RCC 7860 (cell line): Measurements from ENCODE around the gene RNU1-1.
A peak's percentile ranks its signal among the peaks of the same experiment; 100 is the strongest.
"Not testable (repeated sequence)": the region's sequence is repeated elsewhere in the genome, so short reads cannot be mapped to it uniquely, and the experiment has no call there.

Source experiments
- DNase-seq: peaks from one replicate; pipeline ENCODE4 v3.0.0-alpha.2; 2015; ENCODE audit warnings: low spot score
- FAIRE-seq: peaks from 2 replicates; lab custom pipeline; 2012; peaks lifted over from hg19 to GRCh38; lab: Jason Lieb, UNC

RNU1-1 gene

GRCh38 chr1:16514107-16515055 lies at the start of gene RNU1-1:
TSS of gene RNU1-1 (minus strand) at chr1:16514285.
- peak; percentile 91 for FAIRE-seq
- DNase-seq, result peak; percentile 68

- not testable (repeated sequence) for DNase-seq, FAIRE-seq
These were observed 47.0 kb upstream of the RNU1-1 start for GRCh38 chr1:16561035-16561434.

GRCh38 chr1:16560498-16560897 lies 46.4 kb upstream of the RNU1-1 start:
- not testable (repeated sequence) for FAIRE-seq, DNase-seq

GRCh38 chr1:16559688-16560087 lies 45.6 kb upstream of the RNU1-1 start:
- not testable (repeated sequence) for FAIRE-seq, DNase-seq

DNA sequence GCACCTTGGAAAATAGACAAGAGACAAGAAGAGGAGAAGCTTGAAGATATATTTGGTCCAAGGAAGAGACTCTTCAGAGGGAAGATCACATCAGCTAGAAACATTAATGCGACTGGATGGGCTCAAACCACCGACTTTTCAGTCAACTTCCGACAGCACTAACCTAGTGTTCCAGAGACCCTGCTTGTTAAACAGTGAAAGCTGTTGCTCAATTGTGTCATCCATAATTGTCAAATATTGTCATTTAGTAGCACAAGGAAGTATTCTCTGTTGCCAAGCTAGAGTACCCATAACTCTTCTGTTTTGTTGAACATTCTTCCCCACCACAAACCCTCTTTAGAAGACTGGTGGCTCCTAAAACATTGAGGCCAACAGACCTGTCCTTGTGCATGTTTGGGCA lies 42.9 kb upstream of the RNU1-1 start:
- not testable (repeated sequence) for FAIRE-seq, DNase-seq

DNA sequence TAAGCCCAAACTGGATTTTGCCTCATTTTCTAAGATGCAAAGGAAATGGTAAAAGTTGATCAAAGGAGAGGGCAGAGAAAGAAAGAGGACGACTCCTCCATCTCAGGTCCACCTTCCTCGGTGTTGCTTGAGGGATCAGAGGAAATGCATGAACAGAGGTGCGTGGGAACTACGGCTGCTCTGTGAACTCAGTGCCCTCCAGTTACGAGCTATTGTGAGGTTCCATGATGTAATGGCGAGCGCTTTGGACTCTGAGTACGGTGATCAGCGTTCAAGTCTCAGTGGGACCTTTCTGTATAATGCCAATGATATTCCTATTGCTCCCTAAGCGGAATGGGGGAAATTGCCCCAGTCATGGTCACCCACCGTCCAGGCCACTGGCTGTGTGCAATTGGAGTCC lies 39.2 kb upstream of the RNU1-1 start:
- not testable (repeated sequence) for DNase-seq, FAIRE-seq

DNA sequence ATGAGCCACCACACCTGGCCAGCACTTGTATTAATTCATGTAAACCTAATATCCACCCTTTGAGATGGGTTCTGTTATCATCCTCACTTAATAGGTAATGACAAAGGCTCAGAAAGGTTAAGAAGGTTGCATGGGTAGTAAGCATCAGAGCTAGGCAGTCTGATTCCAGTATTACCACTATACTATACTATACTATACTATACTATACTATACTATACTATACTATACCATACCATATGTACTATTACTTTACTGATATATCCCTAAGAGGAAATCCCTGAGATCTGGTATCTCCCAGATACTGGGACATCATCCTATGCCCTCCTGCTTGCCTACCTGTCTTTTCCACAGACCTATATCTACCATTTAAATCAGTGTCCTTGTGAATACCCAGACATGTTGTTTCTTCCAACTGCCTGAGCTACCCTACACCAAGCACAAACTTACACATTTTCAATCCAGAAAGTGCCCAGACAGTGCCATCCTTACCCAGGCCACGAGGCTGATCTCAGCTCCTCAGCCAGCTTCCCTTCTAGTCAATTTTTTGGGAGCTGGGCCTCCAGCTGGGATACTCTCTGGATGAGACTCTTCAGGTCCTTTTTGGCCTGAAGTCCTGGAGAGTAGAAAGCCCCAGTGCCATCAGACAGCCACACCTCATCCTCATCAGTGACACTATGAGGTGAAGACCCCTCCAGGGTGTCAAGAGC lies 36.3 kb upstream of the RNU1-1 start:
- not testable (repeated sequence) for FAIRE-seq, DNase-seq

DNA sequence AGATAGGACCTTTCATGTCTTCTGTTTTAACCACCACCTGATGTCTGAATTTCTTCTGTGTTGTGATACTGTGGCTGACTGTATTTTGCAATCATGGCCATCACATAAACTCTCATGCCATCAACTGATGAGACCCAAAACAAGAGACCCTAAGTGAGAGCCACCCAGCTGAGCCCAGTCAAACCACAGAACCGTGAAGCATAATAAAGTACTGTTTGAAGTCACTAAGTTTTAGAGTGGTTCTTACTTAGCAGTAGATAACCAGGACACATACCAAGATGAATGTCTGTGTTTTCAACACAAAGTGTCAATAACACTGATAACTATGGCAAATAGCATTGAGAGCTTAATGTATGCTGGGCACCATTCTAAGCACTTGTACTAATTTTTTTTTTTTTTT lies 35.5 kb upstream of the RNU1-1 start:
- DNase-seq, result peak; percentile 0
- not testable (repeated sequence) for FAIRE-seq

DNA sequence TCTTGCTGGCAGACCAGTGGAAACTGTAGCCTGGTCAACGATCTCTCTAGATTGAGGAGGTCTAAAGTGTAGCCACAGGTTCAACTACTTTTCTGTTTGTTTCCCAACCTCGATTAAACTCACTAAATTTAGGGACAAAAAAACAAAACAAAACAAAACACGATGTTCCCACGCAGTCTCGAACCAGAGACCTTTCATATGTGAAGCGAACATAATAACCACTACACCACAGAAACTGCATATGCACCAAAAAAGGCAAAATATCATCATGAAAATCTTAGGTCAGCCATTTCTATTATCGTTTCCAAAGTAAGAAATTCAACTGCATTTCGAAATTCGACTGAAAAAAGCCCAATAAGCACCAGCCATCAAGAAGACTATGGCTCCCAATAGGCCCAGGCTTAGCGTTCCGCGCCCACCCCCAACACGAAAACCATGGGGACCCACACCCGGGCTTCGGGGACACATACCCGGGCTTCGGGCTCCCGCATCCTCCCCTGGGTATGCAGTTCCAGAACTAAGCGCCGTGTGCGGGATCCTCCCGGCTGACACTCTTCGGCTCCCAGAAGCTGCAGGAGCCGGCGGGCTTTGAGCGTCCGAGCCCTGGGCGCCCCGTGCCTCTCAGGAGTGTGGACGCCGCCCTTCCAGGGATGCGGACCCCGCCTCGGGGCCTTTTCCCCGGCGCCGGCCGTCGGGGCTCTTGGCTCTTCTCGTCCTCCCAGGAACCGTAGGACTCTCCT lies 33.6 kb upstream of the RNU1-1 start:
- not testable (repeated sequence) for DNase-seq, FAIRE-seq

GRCh38 chr1:16545682-16546095 lies 31.6 kb upstream of the RNU1-1 start:
- FAIRE-seq, result peak; percentile 30

GRCh38 chr1:16540421-16540893 lies 26.4 kb upstream of the RNU1-1 start:
- not testable (repeated sequence) for FAIRE-seq, DNase-seq

More at GRCh38 chr1:16545682-16546095, 31.6 kb upstream of the RNU1-1 start:
- peak; percentile 59 for DNase-seq

- not testable (repeated sequence) for FAIRE-seq, DNase-seq
These were observed 23.4 kb upstream of the RNU1-1 start for GRCh38 chr1:16537528-16537927.

DNA sequence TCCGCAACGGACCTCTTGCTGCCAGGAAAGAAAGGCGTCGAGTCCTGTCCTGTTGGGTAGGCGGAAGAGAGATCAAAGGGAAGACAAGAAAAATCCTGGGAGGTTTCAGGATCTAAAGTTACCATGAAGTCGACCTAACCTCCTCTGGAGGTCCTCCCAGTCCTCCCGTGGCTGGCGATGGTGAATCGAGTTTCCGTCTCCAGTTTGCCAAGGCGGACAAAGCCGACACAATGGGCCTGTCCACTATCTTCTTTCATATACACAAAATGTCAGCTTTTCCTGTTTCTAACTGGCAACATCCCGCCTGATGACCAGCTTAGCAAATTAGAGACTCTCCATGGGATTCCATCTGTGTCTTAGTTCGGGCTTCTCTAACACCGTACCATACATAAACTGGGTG lies 22.7 kb upstream of the RNU1-1 start:
- not testable (repeated sequence) for DNase-seq, FAIRE-seq

DNA sequence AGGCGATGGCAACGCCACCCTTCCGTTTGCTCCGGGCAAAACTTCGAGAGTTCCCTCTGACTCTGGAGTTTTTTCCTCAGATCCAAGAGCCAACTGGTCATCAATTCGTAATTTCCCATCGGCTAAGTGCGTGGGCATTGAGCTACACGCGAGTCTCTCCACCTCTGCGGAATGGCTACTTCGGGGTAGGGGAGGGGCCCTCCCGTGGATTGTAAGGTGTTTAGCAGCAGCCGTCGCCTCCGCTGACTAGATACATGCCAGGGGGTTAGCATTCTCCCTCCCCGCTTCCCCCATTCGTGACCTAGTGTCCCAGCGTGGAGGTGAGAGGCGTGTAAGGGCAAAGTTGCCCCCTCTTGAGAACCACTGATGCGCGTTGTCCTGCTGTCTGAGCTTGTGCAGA lies 21.8 kb upstream of the RNU1-1 start:
- FAIRE-seq, result not testable (repeated sequence)

DNA sequence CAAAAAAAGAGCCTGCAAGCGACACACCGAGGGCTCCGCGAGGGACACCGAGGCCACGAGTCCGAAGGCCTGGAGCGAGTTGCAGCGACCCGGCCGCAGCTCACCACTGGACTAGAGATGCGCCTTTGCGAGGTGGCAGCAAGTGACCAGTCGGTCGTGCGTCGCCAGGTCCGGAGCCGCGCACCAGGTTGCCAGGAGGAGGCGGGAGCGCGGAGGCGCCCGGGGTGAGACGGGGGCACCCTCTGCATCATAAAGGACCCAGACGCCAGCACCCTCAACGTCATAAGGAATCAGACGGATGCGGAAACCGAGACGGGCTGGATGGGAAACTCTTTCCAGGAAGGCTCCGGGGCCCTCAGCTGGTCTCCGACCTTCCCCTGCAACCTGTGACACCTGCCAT lies 21.4 kb upstream of the RNU1-1 start:
- not testable (repeated sequence) for FAIRE-seq, DNase-seq

More for the DNA sequence above, 21.8 kb upstream of the RNU1-1 start:
- not testable (repeated sequence) for DNase-seq

DNA sequence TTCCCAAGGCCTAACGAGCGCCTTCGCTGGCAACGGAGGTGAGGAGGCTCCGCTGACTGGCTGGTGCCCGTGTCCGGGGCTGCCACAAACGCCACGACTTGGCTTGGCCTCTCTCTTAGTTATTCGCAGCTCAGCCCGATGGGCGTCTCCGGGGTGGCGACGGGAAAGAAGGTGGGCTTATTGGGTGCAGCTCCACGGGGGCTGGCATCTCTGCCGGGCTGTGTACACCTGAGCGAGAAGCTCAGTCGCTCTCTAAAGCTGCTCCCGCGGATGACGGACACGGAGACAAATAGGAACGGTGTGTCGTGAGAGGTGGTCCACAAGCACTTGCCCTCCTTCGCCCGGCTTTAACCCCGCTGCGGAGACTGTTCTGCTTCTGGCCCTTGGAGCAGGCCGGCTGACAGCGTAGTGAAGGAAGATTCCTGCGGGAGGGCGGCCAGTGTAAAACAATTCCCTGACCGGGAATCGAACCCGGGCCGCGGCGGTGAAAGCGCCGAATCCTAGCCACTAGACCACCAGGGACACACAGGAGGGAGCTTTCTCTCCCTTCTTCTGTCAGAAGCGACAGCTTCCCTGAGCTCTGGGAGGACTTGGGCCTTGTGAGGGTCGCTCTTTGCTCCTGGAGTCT lies 20.9 kb upstream of the RNU1-1 start:
- DNase-seq, result peak; percentile 86
- not testable (repeated sequence) for FAIRE-seq

- DNase-seq, result peak; percentile 29
- FAIRE-seq, result not testable (repeated sequence)
These were observed 20.2 kb upstream of the RNU1-1 start for GRCh38 chr1:16534239-16534828.

GRCh38 chr1:16532235-16532991 lies 18.3 kb upstream of the RNU1-1 start:
- not testable (repeated sequence) for DNase-seq, FAIRE-seq

DNA sequence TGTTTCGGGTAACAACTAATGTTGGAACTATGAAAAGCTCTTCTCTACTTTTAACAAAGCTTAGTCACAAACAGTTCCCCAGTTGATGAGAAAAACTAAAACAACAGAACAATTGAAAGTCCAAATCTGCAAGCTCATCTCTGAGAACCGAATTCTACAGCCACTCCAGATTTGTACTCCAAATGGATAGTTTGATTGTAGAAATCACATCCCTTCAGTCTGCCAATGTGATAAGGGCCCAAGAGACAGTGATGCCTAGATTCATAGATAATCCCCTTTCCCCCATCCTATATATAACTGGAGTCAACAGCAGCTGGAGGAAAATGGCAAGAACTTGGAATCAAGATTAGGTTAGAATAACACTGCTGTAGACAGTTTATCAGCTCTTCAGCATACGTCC lies 14.3 kb upstream of the RNU1-1 start:
- DNase-seq, FAIRE-seq: not testable (repeated sequence)
